Aorta (tissue), 5 donors: ENCODE results near the gene ELL3. TPM values are rescaled to one million over a fixed set of nuclear protein-coding genes. Genes with fewer than 3 reads are reported as not detected.
"Not testable (repeated sequence)": the region's sequence is repeated elsewhere in the genome, so short reads cannot be mapped to it uniquely, and the experiment has no call there.

Experiments
- ATAC-seq: fragments of 200-7000 bp; cut with Tn5 transposase; one replicate; pipeline ENCODE4 v1.9.1; 2022; ENCODE audit warnings: moderate library complexity; ENCODE audit not compliant: low FRiP score
- DNase-seq, 2 donors: peaks; one replicate each; pipeline ENCODE4 v3.0.0-alpha.2; 2020
- H3K27ac ChIP-seq, 2 donors: one replicate each; pipeline ENCODE4 v1.5.1; 2013; ENCODE audit warnings: low read length in 2 of 2, mild to moderate bottlenecking in 2 of 2, moderate library complexity in 2 of 2, control low read depth in 1 of 2, inconsistent platforms in 1 of 2, low read depth in 1 of 2
- H3K27me3 ChIP-seq, 2 donors: one replicate each; pipeline ENCODE4 v1.6.1; 2013; ENCODE audit warnings: control low read depth in 1 of 2, low read length in 1 of 2, mild to moderate bottlenecking in 1 of 2, moderate library complexity in 1 of 2; ENCODE audit not compliant: insufficient read depth in 2 of 2, control insufficient read depth in 1 of 2
- H3K36me3 ChIP-seq, 2 donors: one replicate each; pipeline ENCODE4 v1.6.1; 2013; ENCODE audit warnings: control low read depth in 1 of 2, low read length in 1 of 2, mild to moderate bottlenecking in 1 of 2; ENCODE audit not compliant: insufficient read depth in 2 of 2, control insufficient read depth in 1 of 2
- H3K4me1 ChIP-seq, 2 donors: one replicate each; pipeline ENCODE4 v1.6.1; 2013; ENCODE audit warnings: low read length in 2 of 2, control low read depth in 1 of 2, mild to moderate bottlenecking in 1 of 2, moderate library complexity in 1 of 2; ENCODE audit not compliant: insufficient read depth in 2 of 2, control insufficient read depth in 1 of 2
- H3K4me3 ChIP-seq, 2 donors: one replicate each; pipeline ENCODE4 v1.5.1; 2013; ENCODE audit warnings: low read length in 2 of 2, control low read depth in 1 of 2, mild to moderate bottlenecking in 1 of 2
- H3K9me3 ChIP-seq: one replicate; pipeline ENCODE4 v1.6.1; 2013; ENCODE audit warnings: mild to moderate bottlenecking, low read length; ENCODE audit not compliant: control insufficient read depth
- WGBS, 2 donors: extraction: QIAGEN DNeasy Blood & Tissue Kit; methylation state at CpG; one replicate each; pipeline ENCODE4 v1.1.7; 2013; 5-methylcytosine and 5-hydroxymethylcytosine counted together
- intact Hi-C, 2 donors: fragments of 100-400 bp; cut with DNase I; formaldehyde crosslinking; loops; one replicate each; pipeline versions ENCODE4 v1.14.2 to v1.15.0; 2022
- long read RNA-seq, 2 donors: library from polyadenylated mRNA; unstranded; transcript quantifications; one replicate each; pipeline ENCODE4 v2.0.0, GENCODE V29; 2020 to 2021
- polyA plus RNA-seq, 2 donors: library from polyadenylated mRNA; stranded (reverse); fragments of 200-250 nt; gene quantifications; one replicate each; pipeline ENCODE4 v1.2.3, GENCODE V29; 2013
- total RNA-seq, 2 donors: library from RNA; stranded (reverse); fragmentation: NEBNext Ultra II Directional; extraction: Animal tissue kit (Norgen Biotek cat#: 25700); gene quantifications; one replicate each; pipeline ENCODE4 v1.2.1, GENCODE V29; 2021
- donor health status: healthy with polysubstance abuse.
- donor health status: Bipolar disorder and iron deficiency.
- donor health status: DM: no; HTN: no; CAD: no.
- donor health status: DM: no; HTN: no; CAD: no.
- donor health status: DM: yes; HTN: yes; CAD: no.

The ELL3 gene
- total RNA-seq (1 to 10 TPM; 2.5 to 4.5 TPM), polyA plus RNA-seq (1 to 10 TPM; 7.8 to 7.9 TPM)
- long read RNA-seq, donor 1, transcript ELL3-201 (11 exons, 2,352 nt) = major isoform, 5 of 10 reads
- long read RNA-seq, donor 1, partial matches to known transcripts = 0 of 10 reads
- long read RNA-seq, donor 1, other reads (novel, unspliced or antisense) = 5 of 10 reads
- long read RNA-seq, donor 2, partial matches to known transcripts = 0 of 2 reads
- long read RNA-seq, donor 2, other reads (novel, unspliced or antisense) = 0 of 2 reads

GRCh38 chr15:43776718-43777266 lies at the start of gene ELL3:
Gene ELL3 (minus strand): TSS chr15:43776966. CDS start chr15:43776901, 65 bp downstream.
- Histone ChIP-seq H3K4me3 (peak within 1 kb of the TSS; percentile 14 to 58), H3K9me3 (no peaks in the 10 kb centered on the region), H3K4me1 (no peaks in the 10 kb centered on the region), H3K36me3 (peaks cover 0 to under 1% of the 10 kb centered on the region in 2 donors), H3K27me3 (no peaks in the 10 kb centered on the region), H3K27ac (peak within 1 kb of the TSS in 1 of 2 donors; percentile 78)
- ATAC-seq = peak; percentile 93
- intact Hi-C loops = no loop called here
- peak; percentile 87 to 94 for DNase-seq
- 0% methylated on average over 30 to 41 of the region's 41 CpGs for WGBS, 2 donors

GRCh38 chr15:43826029-43826507 lies 49.3 kb upstream of the ELL3 start:
- no peak overlapping the region for H3K27ac ChIP-seq
- intact Hi-C loops = no loop called here
- no peaks in the 10 kb centered on the region for H3K4me1 ChIP-seq
- no peaks in the 10 kb centered on the region for H3K36me3 ChIP-seq
- no peaks in the 10 kb centered on the region for H3K27me3 ChIP-seq
- 96% methylated on average over 11 of the region's 11 CpGs for WGBS, 2 donors
- H3K4me3 ChIP-seq = no peak overlapping the region
- ATAC-seq (no peak), DNase-seq (no peak)
- H3K9me3 ChIP-seq = no peaks in the 10 kb centered on the region

- H3K4me1 ChIP-seq, H3K4me3 ChIP-seq, ATAC-seq, DNase-seq, H3K27ac ChIP-seq, H3K9me3 ChIP-seq, H3K27me3 ChIP-seq, H3K36me3 ChIP-seq, intact Hi-C loops: not testable (repeated sequence)
- WGBS, 2 donors = 95% methylated on average over 11 of the region's 11 CpGs
These were observed 48.5 kb upstream of the ELL3 start for GRCh38 chr15:43825305-43825704.

GRCh38 chr15:43824302-43825246 lies 47.8 kb upstream of the ELL3 start, which contains the start of gene MFAP1:
Gene MFAP1 (minus strand): TSS chr15:43824690. CDS start chr15:43824569, 121 bp downstream.
- H3K27me3 ChIP-seq = no peaks in the 10 kb centered on the region
- intact Hi-C loops = no loop called here
- no peaks in the 10 kb centered on the region for H3K9me3 ChIP-seq
- peak; percentile 95 for ATAC-seq
- no peaks in the 10 kb centered on the region for H3K36me3 ChIP-seq
- WGBS, 2 donors = 9% methylated on average over 46 of the region's 46 CpGs
- no peaks in the 10 kb centered on the region for H3K4me1 ChIP-seq
- H3K27ac ChIP-seq = peak within 1 kb of the TSS in 1 of 2 donors; percentile 94
- peak; percentile 95 to 97 for DNase-seq
- peak within 1 kb of the TSS; percentile 88 to 98 for H3K4me3 ChIP-seq

- H3K4me3 ChIP-seq = no peak overlapping the region
- no peak for ATAC-seq
- 72 to 78% methylated on average over 3 of the region's 3 CpGs for WGBS, 2 donors
- H3K4me1 ChIP-seq = no peaks in the 10 kb centered on the region
- intact Hi-C loops = no loop called here
- peaks cover 0 to 5% of the 10 kb centered on the region in 2 donors for H3K36me3 ChIP-seq
- no peaks in the 10 kb centered on the region for H3K9me3 ChIP-seq
- DNase-seq = no peak
- H3K27me3 ChIP-seq = no peaks in the 10 kb centered on the region
- H3K27ac ChIP-seq = no peak overlapping the region
These were observed 44.7 kb upstream of the ELL3 start for GRCh38 chr15:43821505-43821904.

GRCh38 chr15:43815064-43815463 lies 38.3 kb upstream of the ELL3 start:
- H3K27ac ChIP-seq, intact Hi-C loops: not testable (repeated sequence)
- 83 to 88% methylated on average over 5 of the region's 5 CpGs for WGBS, 2 donors

GRCh38 chr15:43808960-43809678 lies 32.4 kb upstream of the ELL3 start:
- H3K36me3 ChIP-seq = peaks cover 11 to 22% of the 10 kb centered on the region in 2 donors
- no peaks in the 10 kb centered on the region for H3K4me1 ChIP-seq
- DNase-seq (no peak), ATAC-seq (no peak)
- WGBS, 2 donors = 83 to 89% methylated on average over 6 of the region's 6 CpGs
- H3K27ac ChIP-seq = no peak overlapping the region
- H3K4me3 ChIP-seq = no peak overlapping the region
- no peaks in the 10 kb centered on the region for H3K9me3 ChIP-seq
- no peaks in the 10 kb centered on the region for H3K27me3 ChIP-seq
- intact Hi-C loops = no loop called here

More at GRCh38 chr15:43815064-43815463, 38.3 kb upstream of the ELL3 start:
- not testable (repeated sequence) for H3K27me3 ChIP-seq, H3K4me3 ChIP-seq, H3K4me1 ChIP-seq, DNase-seq, ATAC-seq, H3K9me3 ChIP-seq
- H3K36me3 ChIP-seq = peaks cover 8 to 11% of the 10 kb centered on the region in 2 donors

- Histone ChIP-seq H3K27ac (no peak overlapping the region), H3K27me3 (no peaks in the 10 kb centered on the region), H3K4me1 (no peaks in the 10 kb centered on the region), H3K36me3 (peaks cover 11 to 22% of the 10 kb centered on the region in 2 donors), H3K4me3 (no peak overlapping the region), H3K9me3 (no peaks in the 10 kb centered on the region)
- no peak for DNase-seq
- 91 to 92% methylated on average over 5 of the region's 5 CpGs for WGBS, 2 donors
- no peak for ATAC-seq
- intact Hi-C loops = no loop called here
These were observed 31.7 kb upstream of the ELL3 start for GRCh38 chr15:43808435-43808950.
